Aorta (tissue), 5 donors: ENCODE results near the gene MRFAP1. TPM values are rescaled to one million over a fixed set of nuclear protein-coding genes. Genes with fewer than 3 reads are reported as not detected.
"Not testable (repeated sequence)": the region's sequence is repeated elsewhere in the genome, so short reads cannot be mapped to it uniquely, and the experiment has no call there.

Source experiments
- ATAC-seq: fragments of 200-7000 bp; cut with Tn5 transposase; one replicate; pipeline ENCODE4 v1.9.1; 2022; ENCODE audit warnings: moderate library complexity; ENCODE audit not compliant: low FRiP score
- DNase-seq, 2 donors: peaks; one replicate each; pipeline ENCODE4 v3.0.0-alpha.2; 2020
- H3K27ac ChIP-seq, 2 donors: one replicate each; pipeline ENCODE4 v1.5.1; 2013; ENCODE audit warnings: low read length in 2 of 2, mild to moderate bottlenecking in 2 of 2, moderate library complexity in 2 of 2, control low read depth in 1 of 2, inconsistent platforms in 1 of 2, low read depth in 1 of 2
- H3K27me3 ChIP-seq, 2 donors: one replicate each; pipeline ENCODE4 v1.6.1; 2013; ENCODE audit warnings: control low read depth in 1 of 2, low read length in 1 of 2, mild to moderate bottlenecking in 1 of 2, moderate library complexity in 1 of 2; ENCODE audit not compliant: insufficient read depth in 2 of 2, control insufficient read depth in 1 of 2
- H3K36me3 ChIP-seq, 2 donors: one replicate each; pipeline ENCODE4 v1.6.1; 2013; ENCODE audit warnings: control low read depth in 1 of 2, low read length in 1 of 2, mild to moderate bottlenecking in 1 of 2; ENCODE audit not compliant: insufficient read depth in 2 of 2, control insufficient read depth in 1 of 2
- H3K4me1 ChIP-seq, 2 donors: one replicate each; pipeline ENCODE4 v1.6.1; 2013; ENCODE audit warnings: low read length in 2 of 2, control low read depth in 1 of 2, mild to moderate bottlenecking in 1 of 2, moderate library complexity in 1 of 2; ENCODE audit not compliant: insufficient read depth in 2 of 2, control insufficient read depth in 1 of 2
- H3K4me3 ChIP-seq, 2 donors: one replicate each; pipeline ENCODE4 v1.5.1; 2013; ENCODE audit warnings: low read length in 2 of 2, control low read depth in 1 of 2, mild to moderate bottlenecking in 1 of 2
- H3K9me3 ChIP-seq: one replicate; pipeline ENCODE4 v1.6.1; 2013; ENCODE audit warnings: mild to moderate bottlenecking, low read length; ENCODE audit not compliant: control insufficient read depth
- WGBS, 2 donors: extraction: QIAGEN DNeasy Blood & Tissue Kit; methylation state at CpG; one replicate each; pipeline ENCODE4 v1.1.7; 2013; 5-methylcytosine and 5-hydroxymethylcytosine counted together
- intact Hi-C, 2 donors: fragments of 100-400 bp; cut with DNase I; formaldehyde crosslinking; loops; one replicate each; pipeline versions ENCODE4 v1.14.2 to v1.15.0; 2022
- polyA plus RNA-seq, 2 donors: library from polyadenylated mRNA; stranded (reverse); fragments of 200-250 nt; gene quantifications; one replicate each; pipeline ENCODE4 v1.2.3, GENCODE V29; 2013
- total RNA-seq, 2 donors: library from RNA; stranded (reverse); fragmentation: NEBNext Ultra II Directional; extraction: Animal tissue kit (Norgen Biotek cat#: 25700); gene quantifications; one replicate each; pipeline ENCODE4 v1.2.1, GENCODE V29; 2021
- donor health status: healthy with polysubstance abuse.
- donor health status: Bipolar disorder and iron deficiency.
- donor health status: DM: no; HTN: no; CAD: no.
- donor health status: DM: no; HTN: no; CAD: no.
- donor health status: DM: yes; HTN: yes; CAD: no.

Gene MRFAP1
- total and polyA plus RNA-seq, 4 donors: 244 to 419 (median 295) TPM

- peaks cover 0 to 2% of the 10 kb centered on the region in 2 donors for H3K36me3 ChIP-seq
- no peaks in the 10 kb centered on the region for H3K9me3 ChIP-seq
- peak overlapping the region; percentile 5 to 81 for H3K4me3 ChIP-seq
- no peaks in the 10 kb centered on the region for H3K27me3 ChIP-seq
- intact Hi-C loops: loop anchor here (2.0 to 5.0 kb wide), 2 partner anchors 71 to 73 kb away; no protein-coding TSS in a partner anchor
- peak overlapping the region; percentile 38 to 89 for H3K27ac ChIP-seq
- H3K4me1 ChIP-seq: peaks cover 0 to 6% of the 10 kb centered on the region in 2 donors
- DNase-seq: peak; percentile 73 to 91
- 0 to 1% methylated on average over 50 of the region's 50 CpGs for WGBS, 2 donors
- ATAC-seq: peak; percentile 84
Measured at GRCh38 chr4:6641164-6641970, 882 bp downstream of the MRFAP1 start.

- no peaks in the 10 kb centered on the region for H3K9me3 ChIP-seq
- H3K4me1 ChIP-seq: peaks cover 0 to 6% of the 10 kb centered on the region in 2 donors
- intact Hi-C loops: loop anchor here (2.0 to 5.0 kb wide), 2 partner anchors 70 to 73 kb away; no protein-coding TSS in a partner anchor
- H3K27me3 ChIP-seq: no peaks in the 10 kb centered on the region
- peak overlapping the region; percentile 5 to 81 for H3K4me3 ChIP-seq
- ATAC-seq (no peak), DNase-seq (no peak)
- peaks cover 0 to 2% of the 10 kb centered on the region in 2 donors for H3K36me3 ChIP-seq
- H3K27ac ChIP-seq: peak overlapping the region in 1 of 2 donors; percentile 60
- 42 to 45% methylated on average over 5 of the region's 5 CpGs for WGBS, 2 donors
Measured at GRCh38 chr4:6641971-6642320, 1.5 kb downstream of the MRFAP1 start.

- H3K27me3 ChIP-seq: no peaks in the 10 kb centered on the region
- H3K27ac ChIP-seq: no peak overlapping the region
- DNase-seq (no peak), ATAC-seq (no peak)
- H3K4me3 ChIP-seq: no peak overlapping the region
- WGBS, 2 donors: 65 to 70% methylated on average over 8 of the region's 8 CpGs
- H3K9me3 ChIP-seq: no peaks in the 10 kb centered on the region
- H3K36me3 ChIP-seq: peaks cover 0 to 2% of the 10 kb centered on the region in 2 donors
- intact Hi-C loops: loop anchor here in 1 of 2 donors (5.0 kb wide), 1 partner anchor 69 kb away; no protein-coding TSS in a partner anchor
- peaks cover 0 to 6% of the 10 kb centered on the region in 2 donors for H3K4me1 ChIP-seq
Measured at GRCh38 chr4:6643141-6643847, 2.8 kb downstream of the MRFAP1 start.

DNA sequence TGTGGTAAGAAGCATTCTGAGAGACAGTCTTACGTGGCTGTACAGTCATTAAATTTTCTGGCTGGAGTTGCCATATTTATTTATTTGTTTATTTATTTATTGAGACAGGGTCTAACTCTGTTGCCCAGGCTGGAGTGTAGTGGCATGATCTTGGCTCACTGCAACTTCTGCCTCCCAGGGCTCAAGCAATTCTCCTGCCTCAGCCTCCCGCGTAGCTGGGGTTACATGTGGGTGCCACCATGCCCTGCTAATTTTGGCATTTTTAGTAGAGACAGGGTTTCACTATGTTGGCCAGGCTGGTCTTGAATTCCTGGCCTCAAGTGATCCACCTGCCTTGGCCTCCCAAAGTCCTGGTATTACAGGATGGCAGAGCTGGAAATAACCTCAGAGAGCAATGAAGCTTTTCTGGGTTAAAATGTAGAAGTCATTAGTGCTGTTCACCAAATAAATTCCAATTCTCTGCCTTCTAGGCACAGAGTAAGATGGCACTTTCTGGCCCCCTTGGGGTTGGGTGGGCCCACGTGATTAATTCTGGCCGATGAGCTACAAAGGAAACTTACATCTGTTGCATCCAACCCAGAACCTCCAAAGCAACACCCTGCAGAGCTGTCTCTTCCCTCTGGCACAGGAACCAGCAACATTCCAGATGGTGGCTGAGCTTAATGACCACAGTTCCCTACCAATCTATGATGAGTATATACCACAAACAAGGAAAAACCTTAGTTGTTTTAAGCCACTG lies 4.5 kb downstream of the MRFAP1 start:
- Histone ChIP-seq H3K4me3 (no peak overlapping the region), H3K9me3 (no peaks in the 10 kb centered on the region), H3K27ac (no peak overlapping the region), H3K27me3 (no peaks in the 10 kb centered on the region), H3K36me3 (peaks cover 0 to 2% of the 10 kb centered on the region in 2 donors), H3K4me1 (peaks cover 0 to 6% of the 10 kb centered on the region in 2 donors)
- WGBS, 2 donors: 69 to 70% methylated on average over 5 of the region's 5 CpGs
- ATAC-seq: no peak
- intact Hi-C loops: loop anchor here in 1 of 2 donors (5.0 kb wide), 1 partner anchor 67 kb away; no protein-coding TSS in a partner anchor
- DNase-seq: no peak

- WGBS, 2 donors: 82 to 86% methylated on average over 5 of the region's 5 CpGs
- Histone ChIP-seq H3K4me3 (no peak overlapping the region), H3K9me3 (no peaks in the 10 kb centered on the region), H3K27ac (no peak overlapping the region), H3K4me1 (peaks cover 0 to 3% of the 10 kb centered on the region in 2 donors), H3K27me3 (no peaks in the 10 kb centered on the region), H3K36me3 (no peaks in the 10 kb centered on the region)
- intact Hi-C loops: no loop called here
- no peak for DNase-seq
- no peak for ATAC-seq
Measured at GRCh38 chr4:6647169-6647568, 6.7 kb downstream of the MRFAP1 start.

GRCh38 chr4:6647582-6648230 lies 7.2 kb downstream of the MRFAP1 start:
- intact Hi-C loops: no loop called here
- no peak overlapping the region for H3K27ac ChIP-seq
- no peak for DNase-seq
- no peak for ATAC-seq
- no peaks in the 10 kb centered on the region for H3K9me3 ChIP-seq
- H3K4me3 ChIP-seq: no peak overlapping the region
- no peaks in the 10 kb centered on the region for H3K4me1 ChIP-seq
- WGBS, 2 donors: 60 to 74% methylated on average over 6 of the region's 6 CpGs
- H3K36me3 ChIP-seq: no peaks in the 10 kb centered on the region
- H3K27me3 ChIP-seq: no peaks in the 10 kb centered on the region

DNA sequence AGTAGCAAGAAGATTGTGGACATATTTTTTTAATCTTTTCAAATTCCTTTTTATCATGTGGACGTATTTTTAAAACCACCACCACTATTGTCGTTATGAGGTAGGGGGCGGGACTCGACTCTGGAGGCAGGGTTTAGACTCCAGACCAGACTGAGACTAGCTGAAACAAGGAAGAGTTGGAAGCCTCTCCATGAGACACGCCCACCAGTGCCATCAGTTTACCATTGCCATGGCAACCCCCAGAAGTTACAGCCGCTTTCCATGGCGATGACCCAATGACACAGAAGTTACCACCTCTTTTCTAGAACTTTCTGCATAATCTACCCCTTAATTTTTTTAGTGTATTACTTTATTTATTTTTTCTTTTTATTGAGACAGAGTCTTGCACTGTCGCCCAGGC lies 8.7 kb downstream of the MRFAP1 start:
- no peak overlapping the region for H3K27ac ChIP-seq
- no peak for DNase-seq
- intact Hi-C loops: no loop called here
- H3K27me3 ChIP-seq: no peaks in the 10 kb centered on the region
- no peaks in the 10 kb centered on the region for H3K4me1 ChIP-seq
- no peaks in the 10 kb centered on the region for H3K9me3 ChIP-seq
- no peak for ATAC-seq
- H3K4me3 ChIP-seq: no peak overlapping the region
- WGBS, 2 donors: 90% methylated on average over 8 of the region's 8 CpGs
- H3K36me3 ChIP-seq: no peaks in the 10 kb centered on the region

- not testable (repeated sequence) for DNase-seq
Measured at GRCh38 chr4:6654211-6654610, 13.7 kb downstream of the MRFAP1 start.

More at GRCh38 chr4:6654211-6654610, 13.7 kb downstream of the MRFAP1 start:
- ATAC-seq, H3K27me3 ChIP-seq, H3K27ac ChIP-seq, H3K4me1 ChIP-seq, H3K9me3 ChIP-seq, H3K36me3 ChIP-seq, H3K4me3 ChIP-seq, intact Hi-C loops: not testable (repeated sequence)
- WGBS, 2 donors: 48 to 95% methylated on average over 2 to 3 of the region's 3 CpGs
